ENCODE measurements around the gene PRDM8.

DNA sequence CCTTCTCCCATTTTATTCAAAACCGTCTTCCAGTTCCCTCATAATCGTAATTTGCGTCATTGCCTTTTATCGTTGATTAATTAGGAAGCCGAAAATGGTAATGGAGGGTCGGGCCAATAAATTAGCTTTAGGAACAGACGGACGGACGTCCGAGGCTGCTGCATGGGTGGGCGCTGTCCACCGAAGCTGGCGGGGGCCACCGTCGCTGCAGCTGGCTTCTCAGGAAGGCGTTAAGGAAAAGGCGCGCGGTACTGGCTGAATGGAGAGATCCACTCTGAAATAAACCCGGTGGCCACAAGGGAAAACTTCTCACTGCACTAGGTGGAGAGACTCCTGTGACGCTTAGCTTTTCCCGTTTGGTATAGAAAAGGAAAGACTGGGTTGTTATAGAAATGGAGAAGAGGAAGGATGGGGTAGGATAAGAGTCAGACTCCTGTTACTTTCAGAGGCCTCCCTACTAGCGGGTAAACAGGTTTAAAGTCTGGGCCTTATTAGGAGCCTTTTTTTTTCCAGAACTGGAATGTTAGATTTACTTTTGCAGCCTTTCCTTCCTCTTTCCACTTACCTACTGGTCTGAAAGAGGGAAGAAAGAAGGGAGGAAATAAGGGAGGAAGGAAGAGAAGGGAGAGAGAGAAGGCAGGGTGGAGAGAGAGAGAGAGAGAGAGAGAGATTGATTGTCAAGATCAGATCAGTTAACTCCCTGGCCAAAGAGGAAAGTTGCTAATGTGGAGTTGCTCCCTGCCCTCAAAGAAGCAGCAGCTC, 11.3 kb upstream of the PRDM8 start:
- TF ChIP-seq POLR2AphosphoS5 (IDR thresholded peaks at IDR 0.05) = no peak
- peak in 1 of 4 experiments; percentile 19 for TF ChIP-seq CTCF (IDR thresholded peaks at IDR 0.05)

All from sigmoid colon (tissue), 4 donors.